ENCODE measurements around the gene ARID1A. TPM values are rescaled to one million over a fixed set of nuclear protein-coding genes. Genes with fewer than 3 reads are reported as not detected.
"Not testable (repeated sequence)": the region's sequence is repeated elsewhere in the genome, so short reads cannot be mapped to it uniquely, and the experiment has no call there.

ARID1A gene
- total and polyA plus RNA-seq, 2 donors (not counting 1 experiment from before 2014, with no cell fraction given), result 12.9 to 16.0 TPM

GRCh38 chr1:26702680-26703038 is 6.8 kb downstream of the ARID1A start:
- H3K9ac ChIP-seq (ENCODE audit: insufficient read depth, low read length), result no peak overlapping the region

GRCh38 chr1:26703478-26703877 is 7.7 kb downstream of the ARID1A start:
- Histone ChIP-seq H3K27ac (ENCODE audit: insufficient read depth, low read length) (no peak overlapping the region), H3K4me3 (replicated peaks in 1 of 4; ENCODE audit: control extremely low read depth in 1 of 4, insufficient read depth in 1 of 4, low read depth in 3 of 4, low read length in 4 of 4) (no peak overlapping the region), H3K9me3 (ENCODE audit: control insufficient read depth, insufficient read depth, low read depth, low read length) (no peaks in the 10 kb centered on the region), H3K79me2 (ENCODE audit: control insufficient read depth, insufficient read depth, low read length) (peaks cover 96% of the 10 kb centered on the region), H3K4me1 (ENCODE audit: control insufficient read depth, extremely low read depth, insufficient read depth, low read length) (peaks cover 32% of the 10 kb centered on the region), H3K9ac (ENCODE audit: insufficient read depth, low read length) (no peak overlapping the region), H4K20me1 (ENCODE audit: control insufficient read depth, extremely low read depth, insufficient read depth, low read length) (peaks cover 6% of the 10 kb centered on the region), H3K4me2 (ENCODE audit: extremely low read depth, insufficient read depth, low read length) (no peak overlapping the region), H3K27me3 (ENCODE audit: control insufficient read depth, insufficient read depth, low read length) (no peaks in the 10 kb centered on the region), H2AFZ (ENCODE audit: low read length) (no peak overlapping the region), H3K36me3 (ENCODE audit: control insufficient read depth, insufficient read depth, low read length) (no peaks in the 10 kb centered on the region)
- no peak for DNase-seq (ENCODE audit: low read depth in 2 of 2)
- TF ChIP-seq EZH2 (IDR thresholded peaks at IDR 0.05; ENCODE audit: low read length, missing control alignments), result no peak
- TF ChIP-seq CTCF (conservative IDR thresholded peaks at IDR 0.05 in 1 of 2, IDR thresholded peaks at IDR 0.05 in 1 of 2; ENCODE audit: low read depth in 1 of 2, low read length in 2 of 2), result no peak

More at GRCh38 chr1:26702680-26703038, 6.8 kb downstream of the ARID1A start:
- TF ChIP-seq CTCF (conservative IDR thresholded peaks at IDR 0.05 in 1 of 2, IDR thresholded peaks at IDR 0.05 in 1 of 2; ENCODE audit: low read depth in 1 of 2, low read length in 2 of 2) (no peak), EZH2 (IDR thresholded peaks at IDR 0.05; ENCODE audit: low read length, missing control alignments) (no peak)
- no peak overlapping the region for H3K4me2 ChIP-seq (ENCODE audit: extremely low read depth, insufficient read depth, low read length)
- peaks cover 96% of the 10 kb centered on the region for H3K79me2 ChIP-seq (ENCODE audit: control insufficient read depth, insufficient read depth, low read length)
- H3K27me3 ChIP-seq (ENCODE audit: control insufficient read depth, insufficient read depth, low read length), result no peaks in the 10 kb centered on the region
- H3K4me1 ChIP-seq (ENCODE audit: control insufficient read depth, extremely low read depth, insufficient read depth, low read length), result peaks cover 32% of the 10 kb centered on the region
- no peak for DNase-seq (ENCODE audit: low read depth in 2 of 2)
- no peak overlapping the region for H3K27ac ChIP-seq (ENCODE audit: insufficient read depth, low read length)
- H2AFZ ChIP-seq (ENCODE audit: low read length), result no peak overlapping the region
- H3K9me3 ChIP-seq (ENCODE audit: control insufficient read depth, insufficient read depth, low read depth, low read length), result no peaks in the 10 kb centered on the region
- H4K20me1 ChIP-seq (ENCODE audit: control insufficient read depth, extremely low read depth, insufficient read depth, low read length), result peaks cover 9% of the 10 kb centered on the region
- H3K36me3 ChIP-seq (ENCODE audit: control insufficient read depth, insufficient read depth, low read length), result no peaks in the 10 kb centered on the region
- peak overlapping the region in 1 of 4 experiments; percentile 10 for H3K4me3 ChIP-seq (replicated peaks in 1 of 4; ENCODE audit: control extremely low read depth in 1 of 4, insufficient read depth in 1 of 4, low read depth in 3 of 4, low read length in 4 of 4)

GRCh38 chr1:26704629-26705028 is 8.8 kb downstream of the ARID1A start:
- Histone ChIP-seq H3K4me1 (ENCODE audit: control insufficient read depth, extremely low read depth, insufficient read depth, low read length) (peaks cover 28% of the 10 kb centered on the region), H3K27ac (ENCODE audit: insufficient read depth, low read length) (no peak overlapping the region), H3K9ac (ENCODE audit: insufficient read depth, low read length) (no peak overlapping the region), H2AFZ (ENCODE audit: low read length) (no peak overlapping the region), H4K20me1 (ENCODE audit: control insufficient read depth, extremely low read depth, insufficient read depth, low read length) (no peaks in the 10 kb centered on the region), H3K79me2 (ENCODE audit: control insufficient read depth, insufficient read depth, low read length) (peaks cover 96% of the 10 kb centered on the region), H3K9me3 (ENCODE audit: control insufficient read depth, insufficient read depth, low read depth, low read length) (no peaks in the 10 kb centered on the region), H3K27me3 (ENCODE audit: control insufficient read depth, insufficient read depth, low read length) (no peaks in the 10 kb centered on the region), H3K36me3 (ENCODE audit: control insufficient read depth, insufficient read depth, low read length) (peaks cover 2% of the 10 kb centered on the region), H3K4me3 (replicated peaks in 1 of 4; ENCODE audit: control extremely low read depth in 1 of 4, insufficient read depth in 1 of 4, low read depth in 3 of 4, low read length in 4 of 4) (no peak overlapping the region), H3K4me2 (ENCODE audit: extremely low read depth, insufficient read depth, low read length) (no peak overlapping the region)
- TF ChIP-seq EZH2 (IDR thresholded peaks at IDR 0.05; ENCODE audit: low read length, missing control alignments) (no peak), CTCF (conservative IDR thresholded peaks at IDR 0.05 in 1 of 2, IDR thresholded peaks at IDR 0.05 in 1 of 2; ENCODE audit: low read depth in 1 of 2, low read length in 2 of 2) (no peak)
- no peak for DNase-seq (ENCODE audit: low read depth in 2 of 2)

GRCh38 chr1:26705227-26705626 is 9.4 kb downstream of the ARID1A start:
- not testable (repeated sequence) for H3K36me3 ChIP-seq (ENCODE audit: control insufficient read depth, insufficient read depth, low read length); H3K27me3 ChIP-seq (ENCODE audit: control insufficient read depth, insufficient read depth, low read length); H3K9me3 ChIP-seq (ENCODE audit: control insufficient read depth, insufficient read depth, low read depth, low read length); H2AFZ ChIP-seq (ENCODE audit: low read length); DNase-seq (ENCODE audit: low read depth in 2 of 2); H3K4me3 ChIP-seq (replicated peaks in 1 of 4; ENCODE audit: control extremely low read depth in 1 of 4, insufficient read depth in 1 of 4, low read depth in 3 of 4, low read length in 4 of 4); H3K9ac ChIP-seq (ENCODE audit: insufficient read depth, low read length); H4K20me1 ChIP-seq (ENCODE audit: control insufficient read depth, extremely low read depth, insufficient read depth, low read length); H3K27ac ChIP-seq (ENCODE audit: insufficient read depth, low read length)
- Histone ChIP-seq H3K4me1 (ENCODE audit: control insufficient read depth, extremely low read depth, insufficient read depth, low read length) (peaks cover 27% of the 10 kb centered on the region), H3K4me2 (ENCODE audit: extremely low read depth, insufficient read depth, low read length) (peak overlapping the region; percentile 11), H3K79me2 (ENCODE audit: control insufficient read depth, insufficient read depth, low read length) (peaks cover 91% of the 10 kb centered on the region)
